HCT116 (cell line): ENCODE measurements around the gene SMAD2. TPM values are rescaled to one million over a fixed set of nuclear protein-coding genes. Genes with fewer than 3 reads are reported as not detected.

Experiments
- ATAC-seq: fragments of 200-7000 bp; cut with Tn5 transposase; 2 replicates; pipeline ENCODE4 v1.9.1; 2020; ENCODE audit warnings: mild to moderate bottlenecking, moderate library complexity
- BruUV-seq: library from RNA; stranded (reverse); fragments of 400-500 nt; replicated peaks from 2 replicates; lab custom pipeline; 2021; lab: Mats Ljungman, UMichigan
- CTCF ChIA-PET: fragments of 300-600 bp; sonication (Branson Sonifier 250); formaldehyde crosslinking; loops from one replicate; lab custom pipeline; 2021; ENCODE audit warnings: antibody characterized with exemption; lab: Charles Lee
- POLR2A ChIA-PET: fragments of 300-600, 350-600 bp; sonication (Branson Sonifier 250); formaldehyde crosslinking; loops from one replicate; lab custom pipeline; 2021; ENCODE audit warnings: antibody characterized with exemption; lab: Charles Lee
- RAD21 ChIA-PET, 2 experiments: fragments of 300-600 bp; sonication (Branson Sonifier 250); formaldehyde crosslinking; loops; one replicate each; lab custom pipeline; 2023; ENCODE audit warnings: low total read pairs in 2 of 2; ENCODE audit not compliant: uncharacterized antibody in 2 of 2, unreplicated experiment in 2 of 2, low non-redundant PET in 1 of 2; lab: Charles Lee
- DNase-seq: peaks from one replicate; pipeline ENCODE4 v3.0.0-alpha.2; 2010; ENCODE audit warnings: low read depth, low spot score
- H2AFZ ChIP-seq: fragments of 200-600 bp; shearing (Covaris generic), sonication (generic); 2 replicates; pipeline ENCODE4 v1.6.1; 2017; ENCODE audit warnings: low read depth, mixed run types, mixed read lengths, antibody characterized with exemption, low read length; ENCODE audit not compliant: poor library complexity, severe bottlenecking
- H3K27ac ChIP-seq: 2 replicates; pipeline ENCODE4 v1.5.1; 2012; ENCODE audit warnings: low read depth, low read length
- H3K27me3 ChIP-seq: fragments of 200-600 bp; sonication (generic); 2 replicates; pipeline ENCODE4 v1.6.1; 2016; ENCODE audit warnings: mixed run types, low read length, mixed read lengths; ENCODE audit not compliant: insufficient read depth
- H3K36me3 ChIP-seq, 2 experiments: fragments of 200-500 bp in 1 of 2; fragments of 200-600 bp in 1 of 2; sonication (Bioruptor generic) in 1 of 2; sonication (generic) in 1 of 2; 2 replicates each; pipeline versions ENCODE4 v1.5.1 to v1.6.1; 2014 to 2016; ENCODE audit warnings: low read length in 2 of 2, inconsistent platforms in 1 of 2, mixed read lengths in 1 of 2, mixed run types in 1 of 2; ENCODE audit not compliant: insufficient read depth in 2 of 2, control insufficient read depth in 1 of 2
- H3K4me1 ChIP-seq, 2 experiments: fragments of 200-600 bp in 1 of 2; sonication (generic) in 1 of 2; 2 replicates each; pipeline versions ENCODE4 v1.5.1 to v1.6.1; 2012 to 2017; ENCODE audit warnings: low read length in 2 of 2, inconsistent platforms in 1 of 2, mild to moderate bottlenecking in 1 of 2, mixed read lengths in 1 of 2, mixed run types in 1 of 2, moderate library complexity in 1 of 2; ENCODE audit not compliant: insufficient read depth in 2 of 2, control insufficient read depth in 1 of 2
- H3K4me2 ChIP-seq: fragments of 200-600 bp; sonication (generic); 2 replicates; pipeline ENCODE4 v1.6.1; 2017; ENCODE audit warnings: mixed run types, low read length, mixed read lengths
- H3K4me3 ChIP-seq, 2 experiments: fragments of 200-600 bp in 1 of 2; sonication (generic) in 1 of 2; replicated peaks in 1 of 2; 2 replicates each; pipeline ENCODE4 v1.5.1; 2011 to 2016; ENCODE audit warnings: low read length in 2 of 2, control low read depth in 1 of 2, low read depth in 1 of 2, mild to moderate bottlenecking in 1 of 2, mixed read lengths in 1 of 2, mixed run types in 1 of 2
- H3K79me2 ChIP-seq: fragments of 200-600 bp; sonication (generic); 2 replicates; pipeline ENCODE4 v1.6.1; 2017; ENCODE audit warnings: mild to moderate bottlenecking, mixed run types, low read length, moderate library complexity, mixed read lengths; ENCODE audit not compliant: insufficient read depth
- H3K9ac ChIP-seq: fragments of 200-600 bp; sonication (generic); 2 replicates; pipeline ENCODE4 v1.6.1; 2016; ENCODE audit warnings: low read length, mixed read lengths
- H3K9me2 ChIP-seq: fragments of 200-600 bp; sonication (generic), shearing (Covaris generic); 2 replicates; pipeline ENCODE4 v1.6.1; 2017; ENCODE audit warnings: mixed run types, mild to moderate bottlenecking, moderate library complexity; ENCODE audit not compliant: insufficient read depth
- H3K9me3 ChIP-seq, 2 experiments: fragments of 200-500 bp in 1 of 2; fragments of 200-600 bp in 1 of 2; sonication (Bioruptor generic) in 1 of 2; sonication (generic) in 1 of 2; 2 replicates each; pipeline ENCODE4 v1.6.1; 2014 to 2017; ENCODE audit warnings: low read length in 2 of 2, mixed read lengths in 2 of 2, inconsistent platforms in 1 of 2, low read depth in 1 of 2, mild to moderate bottlenecking in 1 of 2, mixed run types in 1 of 2, moderate library complexity in 1 of 2; ENCODE audit not compliant: control insufficient read depth in 1 of 2, insufficient read depth in 1 of 2
- H4K20me1 ChIP-seq: fragments of 200-600 bp; sonication (generic), shearing (Covaris generic); 2 replicates; pipeline ENCODE4 v1.6.1; 2017; ENCODE audit warnings: mixed run types, mild to moderate bottlenecking, moderate library complexity; ENCODE audit not compliant: insufficient read depth
- CBX3 ChIP-seq: IDR thresholded peaks from 2 replicates; pipeline ENCODE4 v1.6.1; 2012; ENCODE audit warnings: low read depth
- CTCF ChIP-seq, 3 experiments: fragments of 200-600 bp in 1 of 3; sonication (generic) in 1 of 3; IDR thresholded peaks in 2 of 3; conservative IDR thresholded peaks in 1 of 3; 2 replicates each; pipeline ENCODE4 v1.5.1; 2012 to 2017; ENCODE audit warnings: low read depth in 2 of 3, low read length in 2 of 3, antibody characterized with exemption in 1 of 3, borderline replicate concordance in 1 of 3, control low read depth in 1 of 3, mild to moderate bottlenecking in 1 of 3, mixed read lengths in 1 of 3, mixed run types in 1 of 3, moderate library complexity in 1 of 3; ENCODE audit not compliant: insufficient read depth in 1 of 3
- EGR1 ChIP-seq: IDR thresholded peaks from 2 replicates; pipeline ENCODE4 v1.6.1; 2012; ENCODE audit warnings: low read depth
- EZH2 ChIP-seq: fragments of 200-600 bp; sonication (generic); IDR thresholded peaks from 2 replicates; pipeline ENCODE4 v1.6.1; 2017; ENCODE audit warnings: antibody characterized with exemption, mixed run types
- EZH2phosphoT487 ChIP-seq: fragments of 200-600 bp; IDR thresholded peaks from 2 replicates; pipeline ENCODE4 v1.6.1; 2018; ENCODE audit warnings: antibody characterized with exemption, borderline replicate concordance
- FOSL1 ChIP-seq: IDR thresholded peaks from 2 replicates; pipeline ENCODE4 v1.6.1; 2012; ENCODE audit warnings: low read depth
- MAX ChIP-seq: IDR thresholded peaks from 2 replicates; pipeline ENCODE4 v1.6.1; 2012
- POLR2AphosphoS5 ChIP-seq: IDR thresholded peaks from 2 replicates; pipeline ENCODE4 v1.6.1; 2011; ENCODE audit warnings: mild to moderate bottlenecking, low read depth, low read length, moderate library complexity
- REST ChIP-seq: IDR thresholded peaks from 2 replicates; pipeline ENCODE4 v1.6.1; 2012; ENCODE audit warnings: low read depth
- TCF7L2 ChIP-seq: IDR thresholded peaks from 2 replicates; pipeline ENCODE4 v1.7.0; 2011; ENCODE audit warnings: borderline replicate concordance, inconsistent platforms; ENCODE audit not compliant: insufficient read depth, insufficient read length; ENCODE audit errors: extremely low read depth
- YY1 ChIP-seq: IDR thresholded peaks from 2 replicates; pipeline ENCODE4 v1.6.1; 2011; ENCODE audit warnings: low read length, low read depth, moderate library complexity, mild to moderate bottlenecking; ENCODE audit not compliant: insufficient replicate concordance; ENCODE audit errors: extremely low read depth
- ZBTB33 ChIP-seq: IDR thresholded peaks from 2 replicates; pipeline ENCODE4 v1.6.1; 2011; ENCODE audit warnings: mild to moderate bottlenecking, low read length, moderate library complexity; ENCODE audit not compliant: insufficient replicate concordance; ENCODE audit errors: extremely low read depth
- ZFX ChIP-seq: fragments of 450-650 bp; IDR thresholded peaks from 2 replicates; pipeline ENCODE4 v1.6.1; 2017
- intact Hi-C: fragments of 100-400 bp; cut with micrococcal nuclease; formaldehyde crosslinking; loops from 2 replicates; pipeline ENCODE4 v1.10.0; 2022
- total RNA-seq: library from RNA; stranded (reverse); gene quantifications from one replicate; pipeline ENCODE4 v1.2.1, GENCODE V29; 2021; ENCODE audit not compliant: unreplicated experiment
- TF ChIP-seq, protein P1 (sequence below): IDR thresholded peaks from 2 replicates; pipeline ENCODE4 v1.6.1; 2012

Gene SMAD2
- total RNA-seq, 1 experiment from 2014 or later: 130 TPM

DNA sequence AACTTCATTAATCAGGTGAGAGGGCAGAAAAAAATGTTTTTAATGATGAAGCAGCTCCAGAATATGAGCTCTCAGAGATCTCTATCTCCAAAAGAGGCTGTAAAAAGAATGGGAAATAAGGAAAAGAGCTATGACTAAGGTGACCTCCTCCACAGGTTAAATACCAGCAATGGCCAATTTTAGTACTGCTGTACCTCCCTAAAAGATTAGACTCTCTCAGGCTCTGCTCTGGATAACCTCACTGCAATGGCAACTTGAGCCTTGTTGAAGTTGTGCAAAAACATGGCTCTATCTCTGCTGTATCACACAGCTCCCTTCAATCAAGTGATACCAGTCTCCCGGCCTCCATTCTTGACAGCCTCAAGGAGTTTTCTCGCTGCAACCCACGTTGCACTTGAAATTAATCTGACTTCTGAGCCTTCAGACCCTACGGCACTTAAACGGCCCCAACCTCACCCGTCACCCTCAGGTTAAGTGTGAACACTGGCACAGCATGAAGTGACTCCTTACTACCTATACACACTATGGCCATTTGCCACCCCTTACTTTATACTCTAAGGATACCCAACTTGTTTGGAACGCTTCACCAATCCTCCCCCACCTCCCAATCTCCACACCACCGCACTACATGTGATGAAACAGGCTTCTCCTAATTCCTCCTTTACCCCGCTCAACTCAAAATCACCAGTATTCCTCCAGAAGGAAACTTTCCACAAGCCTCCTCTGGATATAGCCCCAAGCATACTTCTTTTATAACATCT is 36.3 kb downstream of the SMAD2 start:
- no TSS peak for BruUV-seq
- CTCF ChIA-PET: no interaction called here

More for the DNA sequence above, 36.3 kb downstream of the SMAD2 start:
- no peak overlapping the region for H3K27ac ChIP-seq
- DNase-seq (no peak), ATAC-seq (0 out of 2 replicates have a peak, but pooled peaks have one; percentile 44)
- H3K4me1 ChIP-seq: peaks cover 25 to 40% of the 10 kb centered on the region in 2 experiments
- H3K79me2 ChIP-seq: peaks cover 79% of the 10 kb centered on the region
- intact Hi-C loops: no loop called here
- ChIA-PET POLR2A (no interaction called here), RAD21 (no interaction called here)
- no peaks in the 10 kb centered on the region for H3K9me3 ChIP-seq
- no peaks in the 10 kb centered on the region for H3K27me3 ChIP-seq
- H3K9ac ChIP-seq: no peak overlapping the region
- H3K36me3 ChIP-seq: peaks cover 0 to 6% of the 10 kb centered on the region in 2 experiments; a peak in 1 of 4 replicates
- TF ChIP-seq MAX (no peak), CBX3 (no peak), EZH2 (no peak), FOSL1 (no peak), EGR1 (no peak), ZFX (no peak), YY1 (no peak), EZH2phosphoT487 (no peak), REST (no peak), POLR2AphosphoS5 (no peak), TCF7L2 (no peak), ZBTB33 (no peak), CTCF (IDR thresholded peaks at IDR 0.05 in 2 of 3, conservative IDR thresholded peaks at IDR 0.05 in 1 of 3; ENCODE audit: borderline replicate concordance in 1 of 3, insufficient read depth in 1 of 3, low read depth in 2 of 3, low read length in 2 of 3) (no peak)
- TF ChIP-seq, protein P1, sequence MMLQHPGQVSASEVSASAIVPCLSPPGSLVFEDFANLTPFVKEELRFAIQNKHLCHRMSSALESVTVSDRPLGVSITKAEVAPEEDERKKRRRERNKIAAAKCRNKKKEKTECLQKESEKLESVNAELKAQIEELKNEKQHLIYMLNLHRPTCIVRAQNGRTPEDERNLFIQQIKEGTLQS: no peak
- H3K9me2 ChIP-seq: no peaks in the 10 kb centered on the region
- H2AFZ ChIP-seq: no peak overlapping the region
- 0 out of 2 replicates have a peak, but pooled peaks cover 6% of the 10 kb centered on the region for H4K20me1 ChIP-seq
- no peak overlapping the region for H3K4me3 ChIP-seq
- H3K4me2 ChIP-seq: peak overlapping the region; percentile 42
